Islet precursor cell (in vitro differentiated cells): ENCODE data around the gene PKD2.

Experiments
- DNase-seq: peaks from one replicate; pipeline ENCODE4 v3.0.0-alpha.2; 2018

The PKD2 gene

GRCh38 chr4:88007304-88008121, at the start of gene PKD2:
Gene PKD2 (plus strand): TSS chr4:88007635. CDS start chr4:88007734, 99 bp downstream.
- DNase-seq: peak; percentile 87

- peak; percentile 76 for DNase-seq
Measured at GRCh38 chr4:87961993-87962392, 45.4 kb upstream of the PKD2 start.

GRCh38 chr4:87962398-87963146, 44.9 kb upstream of the PKD2 start:
- DNase-seq: no peak

GRCh38 chr4:87965501-87965975, 41.9 kb upstream of the PKD2 start:
- no peak for DNase-seq

GRCh38 chr4:87966095-87966496, 41.3 kb upstream of the PKD2 start:
- no peak for DNase-seq

- no peak for DNase-seq
Measured at GRCh38 chr4:87967193-87967592, 40.2 kb upstream of the PKD2 start.

- no peak for DNase-seq
Measured at GRCh38 chr4:87970121-87970520, 37.3 kb upstream of the PKD2 start.

GRCh38 chr4:87971866-87972265, 35.6 kb upstream of the PKD2 start:
- no peak for DNase-seq

- peak; percentile 95 for DNase-seq
Measured at GRCh38 chr4:87973283-87974169, 33.9 kb upstream of the PKD2 start.

GRCh38 chr4:87974856-87975462, 32.5 kb upstream of the PKD2 start:
- peak; percentile 82 for DNase-seq

- peak; percentile 93 for DNase-seq
Measured at GRCh38 chr4:87975466-87975865, 32.0 kb upstream of the PKD2 start, which contains the start of gene SPP1. Gene SPP1 (plus strand): TSS chr4:87975714. CDS start chr4:87976896, 1,182 bp downstream.

GRCh38 chr4:87977521-87978278, 29.7 kb upstream of the PKD2 start:
- no peak for DNase-seq

- DNase-seq: no peak
Measured at GRCh38 chr4:87978681-87979080, 28.8 kb upstream of the PKD2 start.

GRCh38 chr4:87979810-87980209, 27.6 kb upstream of the PKD2 start:
- no peak for DNase-seq

GRCh38 chr4:87981486-87981885, 25.9 kb upstream of the PKD2 start:
- no peak for DNase-seq

GRCh38 chr4:87982036-87982435, 25.4 kb upstream of the PKD2 start:
- no peak for DNase-seq

- peak; percentile 61 for DNase-seq
Measured at GRCh38 chr4:87982446-87983010, 24.9 kb upstream of the PKD2 start.

- no peak for DNase-seq
Measured at GRCh38 chr4:87983996-87984395, 23.4 kb upstream of the PKD2 start.

GRCh38 chr4:87985097-87985886, 22.1 kb upstream of the PKD2 start:
- DNase-seq: peak; percentile 87

GRCh38 chr4:87985887-87986200, 21.6 kb upstream of the PKD2 start:
- no peak for DNase-seq

GRCh38 chr4:87986508-87986907, 20.9 kb upstream of the PKD2 start:
- no peak for DNase-seq
